WTC11 (cell line): ENCODE data around the gene KIF2A. TPM values are rescaled to one million over a fixed set of nuclear protein-coding genes. Genes with fewer than 3 reads are reported as not detected.

ENCODE experiments used
- ATAC-seq: fragments of 200-7000 bp; cut with Tn5 transposase; 2 replicates; pipeline ENCODE4 v1.10.0; 2021; ENCODE audit warnings: mild to moderate bottlenecking, moderate library complexity
- CTCF ChIA-PET: fragments of 300-600 bp; sonication (Branson Sonifier 250); formaldehyde crosslinking; loops from one replicate; lab custom pipeline; 2021; ENCODE audit warnings: antibody characterized with exemption; lab: Charles Lee
- POLR2A ChIA-PET: fragments of 350-600 bp; sonication (Branson Sonifier 250); formaldehyde crosslinking; loops from one replicate; lab custom pipeline; 2021; ENCODE audit warnings: antibody characterized with exemption; lab: Charles Lee
- DNase-seq: peaks from one replicate; pipeline ENCODE4 v3.0.0; 2021; ENCODE audit warnings: low spot score
- H3K27ac Mint-ChIP-seq: 2 replicates; pipeline ENCODE4 v1.8.0; 2021; ENCODE audit warnings: mixed read lengths
- H3K27me3 Mint-ChIP-seq: 2 replicates; pipeline ENCODE4 v1.8.0; 2021; ENCODE audit warnings: low read depth, mild to moderate bottlenecking, moderate library complexity, mixed read lengths
- H3K36me3 Mint-ChIP-seq: 2 replicates; pipeline ENCODE4 v1.8.0; 2021; ENCODE audit warnings: mixed read lengths
- H3K4me1 Mint-ChIP-seq: 2 replicates; pipeline ENCODE4 v1.8.0; 2022; ENCODE audit warnings: mixed read lengths
- H3K4me3 Mint-ChIP-seq: 2 replicates; pipeline ENCODE4 v1.8.0; 2021; ENCODE audit warnings: mild to moderate bottlenecking, moderate library complexity, mixed read lengths
- H3K9me3 Mint-ChIP-seq: 2 replicates; pipeline ENCODE4 v1.8.0; 2021; ENCODE audit warnings: mixed read lengths
- AFF4 ChIP-seq: sonication (generic); formaldehyde crosslinking; IDR thresholded peaks from 2 replicates; pipeline ENCODE4 v1.8.1; 2023; ENCODE audit warnings: mild to moderate bottlenecking, missing genetic modification reagents, borderline replicate concordance
- ATF3 ChIP-seq: sonication (generic); formaldehyde crosslinking; conservative IDR thresholded peaks from 2 replicates; pipeline ENCODE4 v1.8.1; 2022; ENCODE audit warnings: mild to moderate bottlenecking, missing genetic modification reagents
- ATF6 ChIP-seq: sonication (generic); formaldehyde crosslinking; IDR thresholded peaks from 2 replicates; pipeline ENCODE4 v1.8.1; 2023; ENCODE audit warnings: mild to moderate bottlenecking, missing genetic modification reagents
- FOXP1 ChIP-seq: sonication (generic); formaldehyde crosslinking; IDR thresholded peaks from 2 replicates; pipeline ENCODE4 v1.8.0; 2022; ENCODE audit warnings: missing genetic modification reagents, mild to moderate bottlenecking, moderate library complexity, borderline replicate concordance
- HMGA2 ChIP-seq: fragments of 250-450 bp; sonication (Bioruptor Pico); IDR thresholded peaks from 2 replicates; pipeline ENCODE4 v1.4.0; 2021; ENCODE audit warnings: mild to moderate bottlenecking, moderate library complexity
- JAZF1 ChIP-seq: fragments of 250-450 bp; sonication (Bioruptor Pico); IDR thresholded peaks from 2 replicates; pipeline ENCODE4 v1.9.0; 2021; ENCODE audit warnings: moderate library complexity, mild to moderate bottlenecking, inconsistent platforms
- OVOL2 ChIP-seq: fragments of 250-450 bp; sonication (Bioruptor Pico); IDR thresholded peaks from 2 replicates; pipeline ENCODE4 v1.9.0; 2021; ENCODE audit warnings: mild to moderate bottlenecking, borderline replicate concordance
- PREB ChIP-seq: sonication (generic); formaldehyde crosslinking; IDR thresholded peaks from 2 replicates; pipeline ENCODE4 v1.8.1; 2022; ENCODE audit warnings: mild to moderate bottlenecking, missing genetic modification reagents, moderate library complexity, borderline replicate concordance
- RELA ChIP-seq: sonication (generic); formaldehyde crosslinking; IDR thresholded peaks from 2 replicates; pipeline ENCODE4 v1.8.1; 2022; ENCODE audit warnings: missing genetic modification reagents, mild to moderate bottlenecking, borderline replicate concordance
- TP53 ChIP-seq: sonication (generic); formaldehyde crosslinking; IDR thresholded peaks from 2 replicates; pipeline ENCODE4 v1.8.1; 2023; ENCODE audit warnings: mild to moderate bottlenecking, missing genetic modification reagents
- ZBTB43 ChIP-seq: sonication (generic); formaldehyde crosslinking; IDR thresholded peaks from 2 replicates; pipeline ENCODE4 v1.8.1; 2023; ENCODE audit warnings: mild to moderate bottlenecking, missing genetic modification reagents
- ZNF263 ChIP-seq: sonication (generic); formaldehyde crosslinking; IDR thresholded peaks from 2 replicates; pipeline ENCODE4 v1.8.1; 2022; ENCODE audit warnings: low read depth, mild to moderate bottlenecking, moderate library complexity, missing genetic modification reagents
- ZNF317 ChIP-seq: sonication (generic); formaldehyde crosslinking; IDR thresholded peaks from 2 replicates; pipeline ENCODE4 v1.8.1; 2023; ENCODE audit warnings: low read depth, mild to moderate bottlenecking, moderate library complexity, missing genetic modification reagents, borderline replicate concordance
- ZNF423 ChIP-seq: fragments of 250-450 bp; sonication (Bioruptor Pico); IDR thresholded peaks from 2 replicates; pipeline ENCODE4 v2.1.2; 2022; ENCODE audit warnings: mild to moderate bottlenecking, moderate library complexity
- ZNF532 ChIP-seq: fragments of 250-450 bp; sonication (Bioruptor Pico); IDR thresholded peaks from 2 replicates; pipeline ENCODE4 v1.9.0; 2021; ENCODE audit warnings: mild to moderate bottlenecking, borderline replicate concordance
- total RNA-seq: library from RNA; stranded (reverse); gene quantifications from 3 replicates; pipeline ENCODE4 v1.2.3, GENCODE V29; 2021
- TF ChIP-seq, protein P1 (sequence below): sonication (generic); formaldehyde crosslinking; IDR thresholded peaks from 2 replicates; pipeline ENCODE4 v1.8.1; 2023; ENCODE audit warnings: mild to moderate bottlenecking, missing genetic modification reagents, moderate library complexity
- TF ChIP-seq, protein P2 (sequence below): sonication (generic); formaldehyde crosslinking; IDR thresholded peaks from 2 replicates; pipeline ENCODE4 v1.8.1; 2022; ENCODE audit warnings: low read depth, missing genetic modification reagents, borderline replicate concordance
- TF ChIP-seq, protein P3 (sequence below): fragments of 250-450 bp; sonication (Bioruptor Pico); IDR thresholded peaks from 2 replicates; pipeline ENCODE4 v1.9.0; 2021; ENCODE audit warnings: moderate library complexity, mild to moderate bottlenecking, inconsistent platforms, borderline replicate concordance
- TF ChIP-seq, protein P4 (sequence below): fragments of 250-450 bp; sonication (Bioruptor Pico); IDR thresholded peaks from 2 replicates; pipeline ENCODE4 v2.1.2; 2022; ENCODE audit warnings: mild to moderate bottlenecking, moderate library complexity

KIF2A gene
- total RNA-seq, 1 experiment from 2014 or later, result 77.8 TPM

- H3K4me1 Mint-ChIP-seq, result peaks cover 2% of the 10 kb centered on the region; the same call in 1 of the 2 replicates
- peaks cover 44% of the 10 kb centered on the region for H3K9me3 Mint-ChIP-seq
- ChIA-PET CTCF (no interaction called here), POLR2A (no interaction called here)
- DNase-seq (no peak), ATAC-seq (no peak)
- H3K36me3 Mint-ChIP-seq, result peaks cover 19% of the 10 kb centered on the region
- H3K4me3 Mint-ChIP-seq, result no peak overlapping the region
- no peak overlapping the region for H3K27ac Mint-ChIP-seq
- H3K27me3 Mint-ChIP-seq, result peaks cover 32% of the 10 kb centered on the region
- TF ChIP-seq JAZF1 (CRISPR knock-in tag) (no peak), HMGA2 (CRISPR knock-in tag) (no peak), TP53 (CRISPR knock-in tag) (no peak), FOXP1 (no peak), RELA (CRISPR knock-in tag) (no peak), ATF3 (CRISPR knock-in tag) (no peak), OVOL2 (CRISPR knock-in tag) (no peak), PREB (CRISPR knock-in tag) (no peak), ATF6 (CRISPR knock-in tag) (no peak), ZNF423 (CRISPR knock-in tag) (no peak), ZNF532 (CRISPR knock-in tag) (no peak), ZBTB43 (CRISPR knock-in tag) (no peak), ZNF317 (CRISPR knock-in tag) (no peak), AFF4 (CRISPR knock-in tag) (no peak), ZNF263 (CRISPR knock-in tag) (no peak)
- TF ChIP-seq, protein P1, sequence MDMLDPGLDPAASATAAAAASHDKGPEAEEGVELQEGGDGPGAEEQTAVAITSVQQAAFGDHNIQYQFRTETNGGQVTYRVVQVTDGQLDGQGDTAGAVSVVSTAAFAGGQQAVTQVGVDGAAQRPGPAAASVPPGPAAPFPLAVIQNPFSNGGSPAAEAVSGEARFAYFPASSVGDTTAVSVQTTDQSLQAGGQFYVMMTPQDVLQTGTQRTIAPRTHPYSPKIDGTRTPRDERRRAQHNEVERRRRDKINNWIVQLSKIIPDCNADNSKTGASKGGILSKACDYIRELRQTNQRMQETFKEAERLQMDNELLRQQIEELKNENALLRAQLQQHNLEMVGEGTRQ (CRISPR knock-in tag), result no peak
- TF ChIP-seq, protein P2, sequence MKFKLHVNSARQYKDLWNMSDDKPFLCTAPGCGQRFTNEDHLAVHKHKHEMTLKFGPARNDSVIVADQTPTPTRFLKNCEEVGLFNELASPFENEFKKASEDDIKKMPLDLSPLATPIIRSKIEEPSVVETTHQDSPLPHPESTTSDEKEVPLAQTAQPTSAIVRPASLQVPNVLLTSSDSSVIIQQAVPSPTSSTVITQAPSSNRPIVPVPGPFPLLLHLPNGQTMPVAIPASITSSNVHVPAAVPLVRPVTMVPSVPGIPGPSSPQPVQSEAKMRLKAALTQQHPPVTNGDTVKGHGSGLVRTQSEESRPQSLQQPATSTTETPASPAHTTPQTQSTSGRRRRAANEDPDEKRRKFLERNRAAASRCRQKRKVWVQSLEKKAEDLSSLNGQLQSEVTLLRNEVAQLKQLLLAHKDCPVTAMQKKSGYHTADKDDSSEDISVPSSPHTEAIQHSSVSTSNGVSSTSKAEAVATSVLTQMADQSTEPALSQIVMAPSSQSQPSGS, result no peak
- TF ChIP-seq, protein P3, sequence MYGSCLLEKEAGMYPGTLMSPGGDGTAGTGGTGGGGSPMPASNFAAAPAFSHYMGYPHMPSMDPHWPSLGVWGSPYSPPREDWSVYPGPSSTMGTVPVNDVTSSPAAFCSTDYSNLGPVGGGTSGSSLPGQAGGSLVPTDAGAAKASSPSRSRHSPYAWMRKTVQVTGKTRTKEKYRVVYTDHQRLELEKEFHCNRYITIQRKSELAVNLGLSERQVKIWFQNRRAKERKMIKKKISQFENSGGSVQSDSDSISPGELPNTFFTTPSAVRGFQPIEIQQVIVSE (CRISPR knock-in tag), result no peak
- TF ChIP-seq, protein P4, sequence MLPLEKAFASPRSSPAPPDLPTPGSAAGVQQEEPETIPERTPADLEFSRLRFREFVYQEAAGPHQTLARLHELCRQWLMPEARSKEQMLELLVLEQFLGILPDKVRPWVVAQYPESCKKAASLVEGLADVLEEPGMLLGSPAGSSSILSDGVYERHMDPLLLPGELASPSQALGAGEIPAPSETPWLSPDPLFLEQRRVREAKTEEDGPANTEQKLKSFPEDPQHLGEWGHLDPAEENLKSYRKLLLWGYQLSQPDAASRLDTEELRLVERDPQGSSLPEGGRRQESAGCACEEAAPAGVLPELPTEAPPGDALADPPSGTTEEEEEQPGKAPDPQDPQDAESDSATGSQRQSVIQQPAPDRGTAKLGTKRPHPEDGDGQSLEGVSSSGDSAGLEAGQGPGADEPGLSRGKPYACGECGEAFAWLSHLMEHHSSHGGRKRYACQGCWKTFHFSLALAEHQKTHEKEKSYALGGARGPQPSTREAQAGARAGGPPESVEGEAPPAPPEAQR (CRISPR knock-in tag), result no peak
Observed at GRCh38 chr5:62289813-62290212, 16.2 kb upstream of the KIF2A start.
